Nephron progenitor cell (in vitro differentiated cells): ENCODE measurements around the gene CDKN2B-AS1.

Experiments used
- DNase-seq: peaks from one replicate; pipeline ENCODE4 v3.0.0; 2021
- H3K27ac Mint-ChIP-seq: 2 replicates; pipeline ENCODE4 v1.8.0; 2021; ENCODE audit warnings: mild to moderate bottlenecking, moderate library complexity, mixed read lengths
- H3K27me3 Mint-ChIP-seq: 2 replicates; pipeline ENCODE4 v1.8.0; 2021; ENCODE audit warnings: mild to moderate bottlenecking, low read depth, mixed read lengths; ENCODE audit not compliant: poor library complexity
- H3K36me3 Mint-ChIP-seq: 2 replicates; pipeline ENCODE4 v1.8.0; 2021; ENCODE audit warnings: low read depth, mixed read lengths
- H3K4me1 Mint-ChIP-seq: 2 replicates; pipeline ENCODE4 v1.8.0; 2021; ENCODE audit warnings: mixed read lengths
- H3K4me3 Mint-ChIP-seq: 2 replicates; pipeline ENCODE4 v1.8.0; 2021; ENCODE audit warnings: mild to moderate bottlenecking, moderate library complexity, mixed read lengths
- H3K9me3 Mint-ChIP-seq: 2 replicates; pipeline ENCODE4 v1.8.0; 2021; ENCODE audit warnings: mild to moderate bottlenecking, moderate library complexity, mixed read lengths
- TF ChIP-seq, protein P1 (sequence below): fragments of 200-600 bp; sonication (generic); IDR thresholded peaks from 2 replicates; pipeline ENCODE4 v1.5.0; 2021; ENCODE audit warnings: antibody characterized with exemption

CDKN2B-AS1 gene

DNA sequence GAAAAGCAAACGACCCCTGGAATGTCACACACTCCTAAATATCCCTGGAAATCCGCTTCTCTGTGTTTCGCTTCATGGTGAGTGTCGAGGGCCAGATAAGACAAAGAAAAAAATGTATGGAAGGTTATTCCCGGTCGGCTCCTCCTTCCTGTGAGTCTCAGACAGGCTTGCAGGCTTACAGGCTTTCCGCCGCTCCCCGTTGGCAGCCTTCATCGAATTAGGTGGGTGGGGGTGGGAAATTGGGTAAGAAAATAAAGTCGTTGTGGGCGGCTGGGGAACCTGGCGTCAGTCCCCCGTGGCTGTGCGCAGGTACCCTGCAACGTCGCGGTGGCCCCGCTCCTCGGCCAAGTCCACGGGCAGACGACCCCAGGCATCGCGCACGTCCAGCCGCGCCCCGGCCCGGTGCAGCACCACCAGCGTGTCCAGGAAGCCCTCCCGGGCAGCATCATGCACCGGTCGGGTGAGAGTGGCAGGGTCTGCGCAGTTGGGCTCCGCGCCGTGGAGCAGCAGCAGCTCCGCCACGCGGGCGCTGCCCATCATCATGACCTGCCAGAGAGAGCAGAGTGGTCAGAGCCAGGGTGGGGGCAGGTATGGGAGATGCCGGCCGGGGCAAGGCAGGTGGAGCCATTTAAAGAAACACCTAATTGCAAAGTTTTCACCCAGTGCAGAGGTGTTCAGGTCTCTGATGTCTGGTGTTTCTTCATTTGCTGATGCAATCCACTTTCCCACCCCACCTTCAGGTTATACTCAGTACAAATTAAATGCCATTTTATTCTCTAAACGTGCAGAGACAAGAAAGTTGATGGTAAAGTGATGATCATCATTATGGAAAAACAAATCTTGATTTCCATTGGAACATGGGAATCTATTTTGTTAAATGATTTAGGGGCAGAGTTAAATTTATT lies 11.4 kb downstream of the CDKN2B-AS1 start:
- Mint-ChIP-seq H3K4me1 (peaks cover 19% of the 10 kb centered on the region), H3K36me3 (no peaks in the 10 kb centered on the region), H3K4me3 (peak overlapping the region; percentile 49), H3K27me3 (peaks cover 93% of the 10 kb centered on the region), H3K9me3 (no peaks in the 10 kb centered on the region), H3K27ac (no peak overlapping the region)
- peak; percentile 30 for DNase-seq
- TF ChIP-seq, protein P1, sequence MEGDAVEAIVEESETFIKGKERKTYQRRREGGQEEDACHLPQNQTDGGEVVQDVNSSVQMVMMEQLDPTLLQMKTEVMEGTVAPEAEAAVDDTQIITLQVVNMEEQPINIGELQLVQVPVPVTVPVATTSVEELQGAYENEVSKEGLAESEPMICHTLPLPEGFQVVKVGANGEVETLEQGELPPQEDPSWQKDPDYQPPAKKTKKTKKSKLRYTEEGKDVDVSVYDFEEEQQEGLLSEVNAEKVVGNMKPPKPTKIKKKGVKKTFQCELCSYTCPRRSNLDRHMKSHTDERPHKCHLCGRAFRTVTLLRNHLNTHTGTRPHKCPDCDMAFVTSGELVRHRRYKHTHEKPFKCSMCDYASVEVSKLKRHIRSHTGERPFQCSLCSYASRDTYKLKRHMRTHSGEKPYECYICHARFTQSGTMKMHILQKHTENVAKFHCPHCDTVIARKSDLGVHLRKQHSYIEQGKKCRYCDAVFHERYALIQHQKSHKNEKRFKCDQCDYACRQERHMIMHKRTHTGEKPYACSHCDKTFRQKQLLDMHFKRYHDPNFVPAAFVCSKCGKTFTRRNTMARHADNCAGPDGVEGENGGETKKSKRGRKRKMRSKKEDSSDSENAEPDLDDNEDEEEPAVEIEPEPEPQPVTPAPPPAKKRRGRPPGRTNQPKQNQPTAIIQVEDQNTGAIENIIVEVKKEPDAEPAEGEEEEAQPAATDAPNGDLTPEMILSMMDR = no peak

DNA sequence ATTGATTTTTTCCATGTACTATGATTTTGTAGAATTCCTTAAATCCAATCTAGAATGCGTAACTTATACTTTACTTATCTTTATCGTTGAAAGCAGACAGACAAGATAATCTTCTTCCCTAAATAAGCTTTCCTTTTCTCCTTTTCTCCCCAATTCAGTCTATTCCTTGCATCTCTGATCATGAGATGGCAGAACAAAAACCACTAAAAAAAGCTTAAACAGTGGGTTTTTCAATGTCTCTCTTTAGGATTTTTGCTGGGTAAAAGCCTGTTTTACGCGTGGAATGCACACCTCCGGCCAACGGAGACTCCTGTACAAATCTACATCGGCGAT lies 13.8 kb downstream of the CDKN2B-AS1 start:
- peaks cover 19% of the 10 kb centered on the region for H3K4me1 Mint-ChIP-seq
- H3K9me3 Mint-ChIP-seq = no peaks in the 10 kb centered on the region
- H3K4me3 Mint-ChIP-seq = peak overlapping the region; percentile 92
- TF ChIP-seq, protein P1 = no peak
- H3K27me3 Mint-ChIP-seq = peaks cover 87% of the 10 kb centered on the region
- H3K27ac Mint-ChIP-seq = no peak overlapping the region
- DNase-seq = no peak
- H3K36me3 Mint-ChIP-seq = no peaks in the 10 kb centered on the region

DNA sequence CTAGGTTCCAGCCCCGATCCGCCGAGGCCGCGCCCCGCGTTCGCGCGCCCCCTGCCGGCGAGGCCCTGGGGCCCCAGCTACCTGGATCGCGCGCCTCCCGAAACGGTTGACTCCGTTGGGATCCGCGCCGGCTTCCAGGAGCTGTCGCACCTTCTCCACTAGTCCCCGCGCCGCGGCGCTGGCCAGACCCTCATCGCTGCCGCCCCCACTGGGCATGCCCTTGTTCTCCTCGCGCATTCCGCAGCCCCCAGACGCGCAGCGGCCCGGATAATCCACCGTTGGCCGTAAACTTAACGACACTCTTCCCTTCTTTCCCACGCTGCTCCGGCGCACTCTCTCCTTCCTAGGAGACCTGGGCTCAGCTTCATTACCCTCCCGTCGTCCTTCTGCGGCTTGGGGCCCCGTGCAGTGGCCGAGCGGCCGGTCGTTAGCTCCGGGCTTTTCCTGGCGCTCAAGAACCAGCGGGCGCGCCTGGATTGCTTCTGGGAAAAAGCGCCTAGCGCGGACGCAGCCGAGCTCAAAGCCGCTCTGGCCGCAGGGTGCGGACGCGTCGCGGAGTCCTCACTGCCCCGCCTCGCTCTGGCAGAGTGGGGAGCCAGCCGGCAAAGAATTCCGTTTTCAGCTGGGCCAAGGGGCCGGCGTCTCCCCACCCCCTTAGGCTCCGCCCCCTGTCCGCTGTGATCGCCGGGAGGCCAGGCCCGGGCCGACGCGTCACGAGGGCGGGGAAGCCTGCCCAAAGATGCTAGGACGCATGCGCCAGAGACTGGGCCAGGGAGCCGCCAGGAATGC lies 14.3 kb downstream of the CDKN2B-AS1 start, which contains the start of gene CDKN2B:
TSS of gene CDKN2B (minus strand) at position 589 of the 789 bp plus-strand sequence. CDS start at position 237, 352 bp downstream.
- Mint-ChIP-seq H3K4me3 (peak within 1 kb of the TSS; percentile 92), H3K36me3 (no peaks in the 10 kb centered on the region), H3K4me1 (peaks cover 19% of the 10 kb centered on the region), H3K27ac (peak within 1 kb of the TSS; percentile 91), H3K27me3 (peaks cover 81% of the 10 kb centered on the region), H3K9me3 (no peaks in the 10 kb centered on the region)
- TF ChIP-seq, protein P1 = peak; percentile 86
- DNase-seq = peak; percentile 97

DNA sequence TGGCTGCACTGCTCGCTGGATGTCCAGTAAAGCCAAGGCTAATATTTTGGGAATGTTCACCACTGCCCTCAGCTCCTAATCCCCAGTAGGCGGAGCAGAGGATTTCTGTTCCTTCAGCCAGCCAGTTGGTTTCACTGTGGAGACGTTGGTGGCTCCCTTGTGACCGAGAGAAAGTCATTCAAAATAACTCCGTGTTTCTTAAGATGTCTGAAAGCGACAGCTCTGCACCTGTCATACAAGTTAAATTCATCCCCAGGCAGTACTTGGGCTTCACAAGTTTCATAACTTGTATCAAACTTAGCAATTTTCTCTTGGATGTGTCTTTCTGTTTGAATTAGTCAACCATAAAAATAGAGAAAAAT lies 14.9 kb downstream of the CDKN2B-AS1 start:
- TF ChIP-seq, protein P1 = no peak
- no peak overlapping the region for H3K27ac Mint-ChIP-seq
- peak overlapping the region; percentile 92 for H3K4me3 Mint-ChIP-seq
- H3K4me1 Mint-ChIP-seq = peaks cover 19% of the 10 kb centered on the region
- no peak for DNase-seq
- peaks cover 75% of the 10 kb centered on the region for H3K27me3 Mint-ChIP-seq
- H3K9me3 Mint-ChIP-seq = no peaks in the 10 kb centered on the region
- H3K36me3 Mint-ChIP-seq = no peaks in the 10 kb centered on the region

DNA sequence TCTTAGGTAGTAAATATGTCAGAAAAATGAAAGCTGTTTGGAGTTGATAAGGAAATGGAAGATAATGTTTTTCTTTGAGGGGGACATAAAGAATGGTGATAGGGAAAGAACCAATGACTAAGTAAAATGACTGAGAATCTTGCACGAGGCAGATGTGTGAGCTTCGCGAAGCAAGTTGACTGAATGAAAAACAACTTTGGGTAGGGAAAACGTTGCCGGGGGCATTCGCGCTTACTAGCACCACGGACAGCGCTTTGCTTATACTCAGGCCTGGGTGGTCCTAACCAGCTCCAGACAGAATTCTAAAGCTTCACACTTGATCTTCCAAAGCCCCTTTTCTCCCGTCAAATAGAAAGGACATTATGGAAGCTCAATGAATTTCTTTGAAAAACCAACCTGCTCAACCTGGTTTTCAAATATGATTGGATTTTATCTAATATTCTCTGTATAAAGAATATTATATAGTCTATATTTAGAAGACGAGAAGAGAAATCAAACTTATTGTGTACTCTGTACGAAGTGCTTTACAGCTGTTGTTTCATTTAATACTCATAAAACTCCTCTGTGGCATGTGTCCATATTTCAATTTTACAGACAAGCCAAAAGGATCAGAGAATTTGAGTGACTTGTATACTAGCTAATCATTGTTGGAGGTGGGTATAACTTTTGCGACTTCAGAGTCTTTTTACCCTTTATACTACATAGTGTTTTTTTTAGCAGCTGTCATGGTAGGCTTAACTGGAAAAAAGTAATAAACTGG lies 16.5 kb downstream of the CDKN2B-AS1 start:
- Mint-ChIP-seq H3K36me3 (no peaks in the 10 kb centered on the region), H3K27ac (no peak overlapping the region), H3K4me3 (no peak overlapping the region), H3K9me3 (no peaks in the 10 kb centered on the region), H3K27me3 (peaks cover 60% of the 10 kb centered on the region), H3K4me1 (peaks cover 11% of the 10 kb centered on the region)
- DNase-seq = peak; percentile 85
- TF ChIP-seq, protein P1 = no peak
